ENCODE measurements around the gene SLC9A4.

The SLC9A4 gene

DNA sequence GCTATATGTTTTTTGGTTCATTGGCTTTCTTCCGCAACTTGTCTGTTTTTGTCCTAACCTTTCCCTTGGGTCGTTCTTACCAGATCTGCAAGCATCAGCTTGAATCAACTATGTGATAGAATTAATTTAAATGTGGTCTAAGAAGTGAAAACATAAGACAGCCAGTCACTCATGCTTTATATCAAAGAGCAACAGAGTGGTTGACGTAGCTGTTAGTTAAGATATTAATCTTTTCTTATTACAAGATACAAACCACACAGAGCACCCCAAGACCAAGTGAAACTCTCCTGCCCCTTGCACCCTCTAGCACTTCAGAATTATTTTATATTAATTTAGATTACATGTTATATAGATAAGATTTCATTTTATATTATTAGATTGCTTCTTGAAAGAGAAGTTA, 34.9 kb upstream of the SLC9A4 start:
- H3K9me3 ChIP-seq (ENCODE audit: insufficient read depth, low read length), result no peaks in the 10 kb centered on the region
- H3K79me2 ChIP-seq (ENCODE audit: insufficient read depth, low read length), result no peaks in the 10 kb centered on the region
- no peaks in the 10 kb centered on the region for H4K20me1 ChIP-seq (ENCODE audit: low read depth, low read length)
- H3K4me3 ChIP-seq (ENCODE audit: insufficient read depth, low read length, poor library complexity, severe bottlenecking), result no peak overlapping the region
- H3K27me3 ChIP-seq (ENCODE audit: low read length), result no peaks in the 10 kb centered on the region
- H2AFZ ChIP-seq (ENCODE audit: low read depth, low read length, severe bottlenecking), result no peak overlapping the region
- no peaks in the 10 kb centered on the region for H3K9me2 ChIP-seq (replicated peaks; ENCODE audit: insufficient read depth, low read length)
- H3K27ac ChIP-seq (ENCODE audit: low read depth, low read length), result no peak overlapping the region
- H3K4me2 ChIP-seq (ENCODE audit: low read depth, low read length, poor library complexity, severe bottlenecking), result no peak overlapping the region
- H3K9ac ChIP-seq (ENCODE audit: low read length), result no peak overlapping the region
- TF ChIP-seq, protein P1, sequence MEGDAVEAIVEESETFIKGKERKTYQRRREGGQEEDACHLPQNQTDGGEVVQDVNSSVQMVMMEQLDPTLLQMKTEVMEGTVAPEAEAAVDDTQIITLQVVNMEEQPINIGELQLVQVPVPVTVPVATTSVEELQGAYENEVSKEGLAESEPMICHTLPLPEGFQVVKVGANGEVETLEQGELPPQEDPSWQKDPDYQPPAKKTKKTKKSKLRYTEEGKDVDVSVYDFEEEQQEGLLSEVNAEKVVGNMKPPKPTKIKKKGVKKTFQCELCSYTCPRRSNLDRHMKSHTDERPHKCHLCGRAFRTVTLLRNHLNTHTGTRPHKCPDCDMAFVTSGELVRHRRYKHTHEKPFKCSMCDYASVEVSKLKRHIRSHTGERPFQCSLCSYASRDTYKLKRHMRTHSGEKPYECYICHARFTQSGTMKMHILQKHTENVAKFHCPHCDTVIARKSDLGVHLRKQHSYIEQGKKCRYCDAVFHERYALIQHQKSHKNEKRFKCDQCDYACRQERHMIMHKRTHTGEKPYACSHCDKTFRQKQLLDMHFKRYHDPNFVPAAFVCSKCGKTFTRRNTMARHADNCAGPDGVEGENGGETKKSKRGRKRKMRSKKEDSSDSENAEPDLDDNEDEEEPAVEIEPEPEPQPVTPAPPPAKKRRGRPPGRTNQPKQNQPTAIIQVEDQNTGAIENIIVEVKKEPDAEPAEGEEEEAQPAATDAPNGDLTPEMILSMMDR (IDR thresholded peaks at IDR 0.05; ENCODE audit: insufficient read depth, low read length, poor library complexity, severe bottlenecking), result no peak
- TF ChIP-seq EZH2phosphoT487 (conservative IDR thresholded peaks at IDR 0.05; ENCODE audit: low read length), result no peak
- H3F3A ChIP-seq (ENCODE audit: insufficient read depth), result no peaks in the 10 kb centered on the region
- H3K36me3 ChIP-seq (ENCODE audit: low read length), result no peaks in the 10 kb centered on the region

DNA sequence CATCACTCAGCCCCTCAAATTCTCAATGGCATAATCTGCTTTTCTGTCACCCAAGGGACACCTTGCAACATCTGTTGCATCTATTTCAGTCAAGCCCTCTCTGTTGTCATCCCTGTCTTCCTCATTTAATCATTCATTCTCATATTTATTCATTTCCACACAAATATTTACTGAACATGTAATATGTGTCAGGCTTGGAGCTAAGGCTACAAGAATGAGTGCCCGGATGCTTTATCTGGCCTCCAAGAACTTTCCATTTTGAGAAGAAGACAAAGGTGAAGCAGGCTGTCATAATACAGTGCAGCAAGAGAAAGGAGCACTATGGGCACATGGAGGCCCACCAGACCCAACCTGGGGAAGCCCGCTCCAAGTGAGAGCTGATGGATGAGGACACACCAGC, 34.4 kb upstream of the SLC9A4 start:
- Histone ChIP-seq H3K9me3 (ENCODE audit: insufficient read depth, low read length) (no peaks in the 10 kb centered on the region), H2AFZ (ENCODE audit: low read depth, low read length, severe bottlenecking) (no peak overlapping the region), H3K27ac (ENCODE audit: low read depth, low read length) (no peak overlapping the region), H3F3A (ENCODE audit: insufficient read depth) (no peaks in the 10 kb centered on the region), H3K4me2 (ENCODE audit: low read depth, low read length, poor library complexity, severe bottlenecking) (no peak overlapping the region), H4K20me1 (ENCODE audit: low read depth, low read length) (no peaks in the 10 kb centered on the region), H3K36me3 (ENCODE audit: low read length) (no peaks in the 10 kb centered on the region), H3K79me2 (ENCODE audit: insufficient read depth, low read length) (no peaks in the 10 kb centered on the region), H3K4me3 (ENCODE audit: insufficient read depth, low read length, poor library complexity, severe bottlenecking) (no peak overlapping the region), H3K9ac (ENCODE audit: low read length) (no peak overlapping the region), H3K9me2 (replicated peaks; ENCODE audit: insufficient read depth, low read length) (no peaks in the 10 kb centered on the region), H3K27me3 (ENCODE audit: low read length) (no peaks in the 10 kb centered on the region)
- TF ChIP-seq EZH2phosphoT487 (conservative IDR thresholded peaks at IDR 0.05; ENCODE audit: low read length), result no peak
- TF ChIP-seq, protein P1 (IDR thresholded peaks at IDR 0.05; ENCODE audit: insufficient read depth, low read length, poor library complexity, severe bottlenecking), result no peak

DNA sequence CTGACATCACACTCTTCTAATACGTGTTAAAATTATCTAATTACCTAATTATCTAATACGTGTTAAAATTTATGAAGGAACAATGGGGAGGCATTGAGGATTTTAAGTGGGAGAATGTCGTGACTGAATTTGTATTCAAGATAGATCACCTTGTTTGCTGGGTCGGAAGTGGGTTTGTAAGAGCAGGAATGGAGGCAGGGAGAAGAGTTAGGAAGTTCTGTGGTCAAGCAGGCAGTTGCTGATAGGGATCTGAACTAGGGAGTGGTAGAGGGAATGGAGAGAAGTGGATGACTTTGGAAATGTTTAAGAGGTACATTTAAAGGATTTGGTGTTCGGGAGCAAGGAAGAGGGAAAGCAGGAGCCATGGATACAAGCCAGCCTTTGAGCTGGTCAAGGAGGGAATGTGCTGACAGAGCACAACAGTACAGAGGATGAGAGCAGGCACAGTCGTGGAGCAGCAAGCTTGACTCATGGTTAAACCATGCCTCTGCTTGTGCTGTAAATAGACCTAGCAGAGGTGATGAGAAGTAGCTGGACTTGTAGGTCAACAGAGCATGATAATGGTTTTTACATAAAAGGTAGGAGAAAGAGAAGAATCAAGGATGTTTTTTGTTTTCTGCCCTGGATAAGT, 33.8 kb upstream of the SLC9A4 start:
- Histone ChIP-seq H3K4me2 (ENCODE audit: low read depth, low read length, poor library complexity, severe bottlenecking) (no peak overlapping the region), H3K27ac (ENCODE audit: low read depth, low read length) (no peak overlapping the region), H3K36me3 (ENCODE audit: low read length) (no peaks in the 10 kb centered on the region), H3K9me2 (replicated peaks; ENCODE audit: insufficient read depth, low read length) (no peaks in the 10 kb centered on the region), H4K20me1 (ENCODE audit: low read depth, low read length) (no peaks in the 10 kb centered on the region), H3K4me3 (ENCODE audit: insufficient read depth, low read length, poor library complexity, severe bottlenecking) (no peak overlapping the region), H3F3A (ENCODE audit: insufficient read depth) (no peaks in the 10 kb centered on the region), H3K27me3 (ENCODE audit: low read length) (no peaks in the 10 kb centered on the region), H3K79me2 (ENCODE audit: insufficient read depth, low read length) (no peaks in the 10 kb centered on the region), H3K9me3 (ENCODE audit: insufficient read depth, low read length) (no peaks in the 10 kb centered on the region), H3K9ac (ENCODE audit: low read length) (no peak overlapping the region), H2AFZ (ENCODE audit: low read depth, low read length, severe bottlenecking) (no peak overlapping the region)
- TF ChIP-seq, protein P1 (IDR thresholded peaks at IDR 0.05; ENCODE audit: insufficient read depth, low read length, poor library complexity, severe bottlenecking), result no peak
- no peak for TF ChIP-seq EZH2phosphoT487 (conservative IDR thresholded peaks at IDR 0.05; ENCODE audit: low read length)

Measured in SU-DHL-6 (cell line).